Upper lobe of left lung (tissue), 6 donors: ENCODE data around the gene RALA. TPM values are rescaled to one million over a fixed set of nuclear protein-coding genes. Genes with fewer than 3 reads are reported as not detected.
A peak's percentile ranks its signal among the peaks of the same experiment; 100 is the strongest.

Experiments used
- ATAC-seq, 2 donors: fragments of 200-7000 bp; cut with Tn5 transposase; one replicate each; pipeline ENCODE4 v1.9.1; 2022; ENCODE audit warnings: mild to moderate bottlenecking in 2 of 2, moderate library complexity in 2 of 2; ENCODE audit not compliant: low FRiP score in 2 of 2
- DNase-seq, 2 donors: peaks; one replicate each; pipeline ENCODE4 v3.0.0-alpha.2; 2019 to 2020
- H3K27ac ChIP-seq, 4 donors: fragments of 200-600 bp; sonication (generic); one replicate each; pipeline ENCODE4 v1.5.1; 2016 to 2019
- H3K27me3 ChIP-seq, 4 donors: fragments of 200-600 bp; sonication (generic); one replicate each; pipeline ENCODE4 v1.5.1; 2017 to 2019
- H3K36me3 ChIP-seq, 4 donors: fragments of 200-600 bp; sonication (generic); one replicate each; pipeline ENCODE4 v1.5.1; 2016 to 2019
- H3K4me1 ChIP-seq, 4 donors: fragments of 200-600 bp; sonication (generic); one replicate each; pipeline ENCODE4 v1.5.1; 2018 to 2019
- H3K4me3 ChIP-seq, 4 donors: fragments of 200-600 bp; sonication (generic); one replicate each; pipeline ENCODE4 v1.5.1; 2017 to 2019; ENCODE audit warnings: mild to moderate bottlenecking in 2 of 4, moderate library complexity in 1 of 4
- H3K9me3 ChIP-seq, 4 donors: fragments of 200-600 bp; sonication (generic); one replicate each; pipeline ENCODE4 v1.5.1; 2018 to 2019
- CTCF ChIP-seq, 6 experiments: fragments of 450-650 bp in 4 of 6; fragments of 200-600 bp in 2 of 6; sonication (generic) in 2 of 6; IDR thresholded peaks; one replicate each; pipeline ENCODE4 v1.5.1; 2016 to 2019; ENCODE audit warnings: antibody characterized with exemption in 6 of 6
- EP300 ChIP-seq, 4 donors: sonication (generic); formaldehyde crosslinking; IDR thresholded peaks; one replicate each; pipeline ENCODE4 v1.5.1; 2017; ENCODE audit warnings: antibody characterized with exemption in 4 of 4, control low read depth in 2 of 4
- POLR2A ChIP-seq, 4 donors: fragments of 450-650 bp; IDR thresholded peaks; one replicate each; pipeline ENCODE4 v1.5.1; 2016 to 2017; ENCODE audit warnings: antibody characterized with exemption in 4 of 4, mild to moderate bottlenecking in 2 of 4
- POLR2AphosphoS5 ChIP-seq, 2 donors: sonication (generic); formaldehyde crosslinking; IDR thresholded peaks; one replicate each; pipeline ENCODE4 v1.5.1; 2017; ENCODE audit warnings: antibody characterized with exemption in 2 of 2
- WGBS, 2 donors: methylation state at CpG; one replicate each; pipeline ENCODE4 v1.1.5; 2017 to 2018; 5-methylcytosine and 5-hydroxymethylcytosine counted together
- total RNA-seq, 6 donors: library from RNA; depleted of rRNA in 4 of 6; stranded (reverse); fragments of >200 nt in 4 of 6; gene quantifications; one replicate each; pipeline versions ENCODE4 v1.1.0 to v1.2.1, GENCODE V29; 2016 to 2021
- donor health status: DM: no; HTN: no; CAD: no; lungs with moderate emphysema.
- donor health status: DM: no; HTN: yes; CAD: no; lungs with severe emphysema.

Gene RALA
- total RNA-seq, 6 donors from 2014 or later = 7.3 to 45.1 (median 33.5) TPM

- Histone ChIP-seq H3K9me3 (no peaks in the 10 kb centered on the region), H3K4me3 (no peak overlapping the region), H3K4me1 (peaks cover 29 to 49% (median 42%) of the 10 kb centered on the region in 4 donors), H3K36me3 (peaks cover 0 to 30% (median 4%) of the 10 kb centered on the region in 4 donors), H3K27me3 (no peaks in the 10 kb centered on the region), H3K27ac (peak overlapping the region in 1 of 4 donors; percentile 22)
- ATAC-seq (peak in 1 of 2 donors; percentile 76), DNase-seq (no peak)
- 69 to 72% methylated on average over 8 of the region's 8 CpGs for WGBS, 2 donors
- no peak for TF ChIP-seq POLR2A (IDR thresholded peaks at IDR 0.05)
- no peak for TF ChIP-seq POLR2AphosphoS5 (IDR thresholded peaks at IDR 0.05)
- TF ChIP-seq EP300 (IDR thresholded peaks at IDR 0.05) = no peak
- TF ChIP-seq CTCF (IDR thresholded peaks at IDR 0.05) = no peak
Measured at GRCh38 chr7:39631736-39632308, 8.4 kb downstream of the RALA start.

- DNase-seq = no peak
- Histone ChIP-seq H3K27ac (peak overlapping the region in 2 of 4 donors; percentile 21 to 38), H3K27me3 (no peaks in the 10 kb centered on the region), H3K4me3 (no peak overlapping the region), H3K9me3 (no peaks in the 10 kb centered on the region), H3K4me1 (peaks cover 11 to 32% (median 24%) of the 10 kb centered on the region in 4 donors), H3K36me3 (peaks cover 0 to 30% (median 4%) of the 10 kb centered on the region in 4 donors)
- TF ChIP-seq EP300 (IDR thresholded peaks at IDR 0.05) (no peak), POLR2AphosphoS5 (IDR thresholded peaks at IDR 0.05) (no peak), POLR2A (IDR thresholded peaks at IDR 0.05) (no peak), CTCF (IDR thresholded peaks at IDR 0.05) (no peak)
- no peak for ATAC-seq
- 82 to 91% methylated on average over 3 of the region's 3 CpGs for WGBS, 2 donors
Measured at GRCh38 chr7:39633563-39634477, 10.4 kb downstream of the RALA start.

- Histone ChIP-seq H3K9me3 (no peaks in the 10 kb centered on the region), H3K27me3 (no peaks in the 10 kb centered on the region), H3K36me3 (peaks cover 0 to 25% (median 3%) of the 10 kb centered on the region in 4 donors), H3K27ac (peak overlapping the region in 1 of 4 donors; percentile 38), H3K4me1 (peaks cover 8 to 28% (median 23%) of the 10 kb centered on the region in 4 donors), H3K4me3 (no peak overlapping the region)
- DNase-seq = no peak
- no peak for ATAC-seq
- no peak for TF ChIP-seq EP300 (IDR thresholded peaks at IDR 0.05)
- no peak for TF ChIP-seq CTCF (IDR thresholded peaks at IDR 0.05)
- TF ChIP-seq POLR2A (IDR thresholded peaks at IDR 0.05) = no peak
- TF ChIP-seq POLR2AphosphoS5 (IDR thresholded peaks at IDR 0.05) = no peak
- 70 to 78% methylated on average over 1 of the region's 1 CpG for WGBS, 2 donors
Measured at GRCh38 chr7:39634478-39634805, 11.1 kb downstream of the RALA start.

GRCh38 chr7:39637400-39637799 lies 14.0 kb downstream of the RALA start:
- ATAC-seq = no peak
- TF ChIP-seq POLR2AphosphoS5 (IDR thresholded peaks at IDR 0.05) = no peak
- Histone ChIP-seq H3K4me3 (no peak overlapping the region), H3K36me3 (peaks cover 0 to 12% (median 0%) of the 10 kb centered on the region in 4 donors), H3K27me3 (no peaks in the 10 kb centered on the region), H3K27ac (no peak overlapping the region), H3K4me1 (peaks cover 8 to 32% (median 22%) of the 10 kb centered on the region in 4 donors), H3K9me3 (no peaks in the 10 kb centered on the region)
- no peak for DNase-seq

- H3K4me3 ChIP-seq = no peak overlapping the region
- H3K36me3 ChIP-seq = peaks cover 0 to 11% (median 0%) of the 10 kb centered on the region in 4 donors
- H3K27ac ChIP-seq = no peak overlapping the region
- no peak for TF ChIP-seq EP300 (IDR thresholded peaks at IDR 0.05)
- no peak for TF ChIP-seq POLR2AphosphoS5 (IDR thresholded peaks at IDR 0.05)
- TF ChIP-seq POLR2A (IDR thresholded peaks at IDR 0.05) = no peak
- no peak for TF ChIP-seq CTCF (IDR thresholded peaks at IDR 0.05)
- no peak for ATAC-seq
- WGBS, 2 donors = 93 to 100% methylated on average over 1 of the region's 1 CpG
- peaks cover 8 to 29% (median 19%) of the 10 kb centered on the region in 4 donors for H3K4me1 ChIP-seq
- DNase-seq = no peak
- no peaks in the 10 kb centered on the region for H3K27me3 ChIP-seq
- H3K9me3 ChIP-seq = no peaks in the 10 kb centered on the region
Measured at GRCh38 chr7:39637963-39638485, 14.7 kb downstream of the RALA start.
